ENCODE results near the gene PITHD1.
"Not testable (repeated sequence)": the region's sequence is repeated elsewhere in the genome, so short reads cannot be mapped to it uniquely, and the experiment has no call there.

PITHD1 gene

DNA sequence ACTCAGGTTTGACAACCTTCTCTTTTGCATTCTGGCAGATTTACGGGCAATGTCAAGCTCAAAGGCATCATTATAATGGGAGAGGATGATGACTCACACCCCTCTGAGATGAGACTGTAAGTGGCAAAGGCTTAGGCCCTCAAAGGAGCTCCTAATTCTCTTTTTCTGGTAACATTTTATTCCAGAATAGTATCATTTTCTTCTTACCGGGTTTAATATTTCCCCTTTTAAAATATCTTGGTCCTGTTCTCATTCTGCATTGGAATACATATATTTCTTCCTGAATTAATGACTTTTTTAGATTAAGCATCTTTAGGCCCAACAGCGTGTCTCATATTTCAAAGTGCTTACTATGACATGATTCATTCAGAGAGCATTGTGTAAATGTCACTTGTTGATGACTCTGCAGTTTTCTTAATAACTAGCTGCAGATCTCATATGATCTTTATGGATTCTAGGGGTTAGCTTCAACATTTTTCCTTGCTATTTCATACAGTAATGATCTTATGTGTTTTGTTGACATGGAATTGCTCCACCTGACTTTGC is 1.7 kb downstream of the PITHD1 start:
- Histone ChIP-seq H3K4me3 (ENCODE audit: low read length) (peak overlapping the region; percentile 100; the same call in 1 of the 2 replicates), H3K9me3 (ENCODE audit: insufficient read depth, low read depth, low read length) (no peaks in the 10 kb centered on the region), H3K4me1 (ENCODE audit: insufficient read depth, low read length) (no peaks in the 10 kb centered on the region), H3K27me3 (ENCODE audit: insufficient read depth, low read length) (no peaks in the 10 kb centered on the region), H3K27ac (ENCODE audit: low read length) (no peak overlapping the region), H3K36me3 (ENCODE audit: insufficient read depth, low read depth, low read length) (peaks cover 32% of the 10 kb centered on the region), H3K9ac (ENCODE audit: low read depth, low read length) (0 out of 2 replicates have a peak overlapping the region, but pooled peaks have one; percentile 89)

DNA sequence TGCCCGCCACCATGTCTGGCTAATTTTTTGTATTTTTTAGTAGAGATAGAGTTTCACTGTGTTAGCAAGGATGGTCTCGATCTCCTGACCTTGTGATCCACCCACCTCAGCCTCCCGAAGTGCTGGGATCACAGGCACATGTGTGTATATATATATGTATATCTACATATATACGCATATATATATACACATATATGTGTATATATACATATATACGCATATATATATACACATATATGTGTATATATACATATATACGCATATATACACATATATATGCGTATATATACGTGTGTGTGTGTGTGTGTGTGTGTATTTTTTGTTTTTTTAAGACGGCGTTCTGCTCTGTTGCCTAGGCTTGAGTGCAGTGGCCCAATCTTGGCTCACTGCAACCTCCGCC is 4.9 kb downstream of the PITHD1 start:
- H3K36me3 ChIP-seq (ENCODE audit: insufficient read depth, low read depth, low read length): peaks cover 62% of the 10 kb centered on the region
- H3K4me3 ChIP-seq (ENCODE audit: low read length); H3K27me3 ChIP-seq (ENCODE audit: insufficient read depth, low read length); H3K9ac ChIP-seq (ENCODE audit: low read depth, low read length); H3K9me3 ChIP-seq (ENCODE audit: insufficient read depth, low read depth, low read length); H3K4me1 ChIP-seq (ENCODE audit: insufficient read depth, low read length); H3K27ac ChIP-seq (ENCODE audit: low read length): not testable (repeated sequence)

- Histone ChIP-seq H3K4me1 (ENCODE audit: insufficient read depth, low read length) (no peaks in the 10 kb centered on the region; the same call in 1 of the 2 replicates), H3K9me3 (ENCODE audit: insufficient read depth, low read depth, low read length) (no peaks in the 10 kb centered on the region), H3K27ac (ENCODE audit: low read length) (no peak overlapping the region), H3K9ac (ENCODE audit: low read depth, low read length) (no peak overlapping the region), H3K27me3 (ENCODE audit: insufficient read depth, low read length) (no peaks in the 10 kb centered on the region), H3K36me3 (ENCODE audit: insufficient read depth, low read depth, low read length) (peaks cover 69% of the 10 kb centered on the region), H3K4me3 (ENCODE audit: low read length) (no peak overlapping the region)
These were observed 6.6 kb downstream of the PITHD1 start for GRCh38 chr1:23784846-23785245.

DNA sequence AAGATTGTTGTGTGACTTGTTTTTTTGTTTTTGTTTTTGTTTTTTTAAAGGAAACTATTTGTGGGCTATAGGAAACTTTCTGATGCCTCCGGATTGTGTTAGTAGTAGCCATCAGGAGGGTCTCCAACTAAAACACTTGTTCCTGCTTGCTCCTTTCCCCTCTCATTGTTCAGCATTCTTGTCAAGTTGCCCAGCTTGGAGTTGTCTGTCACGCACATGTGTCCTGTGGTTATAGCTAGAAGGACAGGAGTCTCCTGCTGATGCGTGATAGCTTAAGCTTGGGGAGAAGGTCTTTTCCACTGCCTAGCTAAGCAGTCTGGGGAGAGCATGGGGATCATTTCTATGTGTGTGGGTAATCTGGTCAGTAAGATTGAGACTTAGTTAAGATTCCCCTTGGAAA is 9.5 kb downstream of the PITHD1 start:
- Histone ChIP-seq H3K27ac (ENCODE audit: low read length) (no peak overlapping the region), H3K36me3 (ENCODE audit: insufficient read depth, low read depth, low read length) (peaks cover 52% of the 10 kb centered on the region), H3K4me3 (ENCODE audit: low read length) (no peak overlapping the region), H3K4me1 (ENCODE audit: insufficient read depth, low read length) (no peaks in the 10 kb centered on the region; the same call in 1 of the 2 replicates), H3K9ac (ENCODE audit: low read depth, low read length) (no peak overlapping the region), H3K27me3 (ENCODE audit: insufficient read depth, low read length) (no peaks in the 10 kb centered on the region), H3K9me3 (ENCODE audit: insufficient read depth, low read depth, low read length) (no peaks in the 10 kb centered on the region)

DNA sequence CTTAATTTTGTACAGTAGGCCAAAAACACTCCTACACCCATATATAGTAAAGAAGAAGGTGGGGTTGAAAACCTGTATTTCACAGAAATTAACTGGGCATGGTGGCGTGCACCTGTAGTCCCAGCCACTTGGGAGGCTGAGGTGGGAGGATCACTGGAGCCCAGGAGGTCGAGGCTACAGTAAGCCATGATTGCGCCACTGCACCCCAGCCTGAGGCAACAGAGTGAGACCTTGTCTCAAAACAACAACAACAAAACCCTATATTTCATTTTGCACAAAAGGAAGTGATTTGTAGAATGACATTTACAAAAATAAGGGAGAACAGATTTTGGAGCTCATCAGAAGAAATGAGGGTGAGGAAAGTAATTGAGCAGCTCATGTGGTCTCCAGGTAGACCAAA is 10.5 kb downstream of the PITHD1 start:
- Histone ChIP-seq H3K4me3 (ENCODE audit: low read length) (no peak overlapping the region), H3K27ac (ENCODE audit: low read length) (no peak overlapping the region), H3K27me3 (ENCODE audit: insufficient read depth, low read length) (no peaks in the 10 kb centered on the region), H3K9me3 (ENCODE audit: insufficient read depth, low read depth, low read length) (no peaks in the 10 kb centered on the region), H3K4me1 (ENCODE audit: insufficient read depth, low read length) (no peaks in the 10 kb centered on the region; the same call in 1 of the 2 replicates), H3K36me3 (ENCODE audit: insufficient read depth, low read depth, low read length) (peaks cover 58% of the 10 kb centered on the region), H3K9ac (ENCODE audit: low read depth, low read length) (no peak overlapping the region)

- peak within 1 kb of the TSS; percentile 93 for H3K4me3 ChIP-seq (ENCODE audit: low read length)
- H3K9me3 ChIP-seq (ENCODE audit: insufficient read depth, low read depth, low read length): no peaks in the 10 kb centered on the region
- H3K27me3 ChIP-seq (ENCODE audit: insufficient read depth, low read length): no peaks in the 10 kb centered on the region
- peak within 1 kb of the TSS; percentile 92 for H3K9ac ChIP-seq (ENCODE audit: low read depth, low read length)
- H3K4me1 ChIP-seq (ENCODE audit: insufficient read depth, low read length): no peaks in the 10 kb centered on the region; the same call in 1 of the 2 replicates
- H3K36me3 ChIP-seq (ENCODE audit: insufficient read depth, low read depth, low read length): peaks cover 55% of the 10 kb centered on the region
- peak within 1 kb of the TSS; percentile 6 for H3K27ac ChIP-seq (ENCODE audit: low read length)
These were observed 12.7 kb downstream of the PITHD1 start, which contains the start of gene LYPLA2 for GRCh38 chr1:23790696-23791515. LYPLA2 (plus strand) TSS chr1:23791145; CDS start chr1:23792683, 1,538 bp downstream.

- Histone ChIP-seq H3K4me3 (ENCODE audit: low read length) (peak overlapping the region; percentile 93), H3K4me1 (ENCODE audit: insufficient read depth, low read length) (no peaks in the 10 kb centered on the region; the same call in 1 of the 2 replicates), H3K9ac (ENCODE audit: low read depth, low read length) (peak overlapping the region; percentile 92), H3K27me3 (ENCODE audit: insufficient read depth, low read length) (no peaks in the 10 kb centered on the region), H3K9me3 (ENCODE audit: insufficient read depth, low read depth, low read length) (no peaks in the 10 kb centered on the region), H3K36me3 (ENCODE audit: insufficient read depth, low read depth, low read length) (peaks cover 53% of the 10 kb centered on the region), H3K27ac (ENCODE audit: low read length) (peak overlapping the region; percentile 6)
These were observed 13.4 kb downstream of the PITHD1 start for GRCh38 chr1:23791516-23792047.

DNA sequence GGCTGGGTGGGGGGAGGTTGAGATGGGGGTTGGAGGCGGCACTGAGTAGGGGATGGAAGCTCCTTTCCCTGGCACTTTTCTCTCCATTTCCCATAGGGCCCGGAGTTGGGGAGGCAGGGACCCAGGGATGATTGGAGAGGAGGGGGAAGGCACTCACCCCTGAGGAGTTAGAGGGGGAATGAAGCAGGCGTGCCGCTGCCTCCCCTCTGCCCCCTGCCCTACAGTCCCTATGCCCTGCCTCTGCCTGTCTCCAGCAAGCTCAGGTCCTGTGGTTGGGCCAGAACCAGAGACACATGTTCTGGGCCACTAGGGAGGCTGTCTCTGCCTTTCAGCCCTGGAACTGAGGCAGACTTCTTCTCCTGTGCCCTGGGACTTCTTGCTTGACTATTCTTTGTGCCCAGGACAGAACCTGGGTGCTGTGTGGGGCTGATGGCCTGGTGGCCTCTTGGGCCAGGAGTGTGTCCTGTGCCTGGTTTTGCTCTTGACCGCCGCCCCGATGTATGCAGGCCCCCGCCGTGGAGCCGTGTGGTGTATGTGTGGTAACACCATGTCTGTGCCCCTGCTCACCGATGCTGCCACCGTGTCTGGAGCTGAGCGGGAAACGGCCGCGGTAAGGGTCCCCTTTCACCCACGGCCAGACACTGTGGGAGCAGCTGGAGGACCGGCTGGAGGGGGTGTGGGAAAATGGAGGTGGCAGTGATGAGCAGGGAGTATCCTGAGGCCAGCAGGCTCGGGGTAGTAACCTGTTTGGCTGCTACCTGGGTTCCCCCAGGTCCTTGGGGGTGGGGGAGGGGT is 14.1 kb downstream of the PITHD1 start:
- H3K9me3 ChIP-seq (ENCODE audit: insufficient read depth, low read depth, low read length): no peaks in the 10 kb centered on the region
- H3K27me3 ChIP-seq (ENCODE audit: insufficient read depth, low read length): no peaks in the 10 kb centered on the region
- H3K4me1 ChIP-seq (ENCODE audit: insufficient read depth, low read length): no peaks in the 10 kb centered on the region; the same call in 1 of the 2 replicates
- peaks cover 53% of the 10 kb centered on the region for H3K36me3 ChIP-seq (ENCODE audit: insufficient read depth, low read depth, low read length)
- peak overlapping the region; percentile 92; the same call in 1 of the 2 replicates for H3K9ac ChIP-seq (ENCODE audit: low read depth, low read length)
- H3K27ac ChIP-seq (ENCODE audit: low read length): peak overlapping the region; percentile 71
- H3K4me3 ChIP-seq (ENCODE audit: low read length): peak overlapping the region; percentile 93

DNA sequence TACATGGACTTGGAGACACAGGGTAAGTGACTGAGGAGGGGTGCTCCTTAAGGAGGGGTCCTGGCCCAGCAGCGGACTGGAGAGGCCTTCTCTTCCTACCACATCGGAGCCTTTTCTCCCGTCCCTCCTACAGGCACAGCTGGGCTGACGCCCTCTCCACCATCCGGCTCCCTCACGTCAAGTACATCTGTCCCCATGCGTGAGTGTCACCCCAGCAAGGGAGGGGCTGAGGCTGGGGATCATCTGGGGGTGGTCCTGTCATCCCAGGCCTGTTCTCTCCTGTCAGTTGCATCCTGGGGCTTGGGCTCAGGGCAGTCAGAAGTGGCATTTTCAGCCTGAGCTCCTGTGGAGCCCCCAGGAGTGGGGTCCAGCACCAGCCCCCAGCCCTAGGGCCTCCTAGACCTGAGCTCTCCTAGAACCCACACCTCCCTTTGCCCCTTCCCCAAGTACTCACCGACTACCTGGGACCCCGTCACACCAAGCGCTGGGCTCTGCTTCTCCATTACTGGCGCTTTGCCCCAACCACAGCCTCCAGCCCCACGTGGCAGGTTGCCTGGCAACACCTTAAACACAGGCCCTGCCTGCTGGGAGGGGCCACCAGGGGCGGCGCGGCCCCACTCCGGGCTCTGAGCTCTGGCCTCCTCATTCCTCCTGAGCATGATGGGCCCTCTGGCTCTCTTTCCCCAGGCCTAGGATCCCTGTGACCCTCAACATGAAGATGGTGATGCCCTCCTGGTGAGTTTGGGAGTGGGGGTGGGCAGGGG is 15.0 kb downstream of the PITHD1 start:
- H3K27ac ChIP-seq (ENCODE audit: low read length): no peak overlapping the region
- H3K9me3 ChIP-seq (ENCODE audit: insufficient read depth, low read depth, low read length): no peaks in the 10 kb centered on the region
- no peaks in the 10 kb centered on the region for H3K27me3 ChIP-seq (ENCODE audit: insufficient read depth, low read length)
- 0 out of 2 replicates have a peak overlapping the region, but pooled peaks have one; percentile 93 for H3K4me3 ChIP-seq (ENCODE audit: low read length)
- no peaks in the 10 kb centered on the region; the same call in 1 of the 2 replicates for H3K4me1 ChIP-seq (ENCODE audit: insufficient read depth, low read length)
- peaks cover 52% of the 10 kb centered on the region for H3K36me3 ChIP-seq (ENCODE audit: insufficient read depth, low read depth, low read length)
- H3K9ac ChIP-seq (ENCODE audit: low read depth, low read length): no peak overlapping the region

DNA sequence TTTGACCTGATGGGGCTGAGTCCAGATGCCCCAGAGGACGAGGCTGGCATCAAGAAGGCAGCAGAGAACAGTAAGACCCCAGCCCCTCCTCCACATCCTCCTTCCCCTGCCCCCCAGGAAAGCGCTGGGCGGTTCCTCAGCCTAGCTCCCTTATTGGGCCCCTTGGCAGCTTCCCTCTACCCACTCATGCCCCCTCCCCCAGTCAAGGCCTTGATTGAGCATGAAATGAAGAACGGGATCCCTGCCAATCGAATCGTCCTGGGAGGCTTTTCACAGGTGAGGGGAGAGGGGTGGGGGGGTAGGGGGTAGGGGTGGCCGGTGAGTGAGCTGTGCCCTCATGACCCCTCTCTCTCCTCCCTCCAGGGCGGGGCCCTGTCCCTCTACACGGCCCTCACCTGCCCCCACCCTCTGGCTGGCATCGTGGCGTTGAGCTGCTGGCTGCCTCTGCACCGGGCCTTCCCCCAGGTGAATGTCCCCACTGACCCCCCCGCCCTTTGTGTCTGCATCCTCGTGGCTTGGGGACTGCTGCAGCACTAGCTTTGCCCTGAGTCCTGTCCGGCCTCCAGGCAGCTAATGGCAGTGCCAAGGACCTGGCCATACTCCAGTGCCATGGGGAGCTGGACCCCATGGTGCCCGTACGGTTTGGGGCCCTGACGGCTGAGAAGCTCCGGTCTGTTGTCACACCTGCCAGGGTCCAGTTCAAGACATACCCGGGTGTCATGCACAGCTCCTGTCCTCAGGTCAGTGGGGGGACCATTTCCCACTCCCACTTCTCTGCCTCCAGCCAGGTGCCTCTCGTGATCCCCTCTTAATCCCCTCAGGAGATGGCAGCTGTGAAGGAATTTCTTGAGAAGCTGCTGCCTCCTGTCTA is 15.9 kb downstream of the PITHD1 start:
- no peaks in the 10 kb centered on the region for H3K9me3 ChIP-seq (ENCODE audit: insufficient read depth, low read depth, low read length)
- peaks cover 49% of the 10 kb centered on the region for H3K36me3 ChIP-seq (ENCODE audit: insufficient read depth, low read depth, low read length)
- no peak overlapping the region for H3K27ac ChIP-seq (ENCODE audit: low read length)
- H3K4me3 ChIP-seq (ENCODE audit: low read length): no peak overlapping the region
- peaks cover 4% of the 10 kb centered on the region for H3K4me1 ChIP-seq (ENCODE audit: insufficient read depth, low read length)
- H3K9ac ChIP-seq (ENCODE audit: low read depth, low read length): no peak overlapping the region
- H3K27me3 ChIP-seq (ENCODE audit: insufficient read depth, low read length): no peaks in the 10 kb centered on the region
